WTC11 (cell line): Measurements from ENCODE around the gene MED9. TPM values are rescaled to one million over a fixed set of nuclear protein-coding genes. Genes with fewer than 3 reads are reported as not detected.

Source experiments
- ATAC-seq: fragments of 200-7000 bp; cut with Tn5 transposase; 2 replicates; pipeline ENCODE4 v1.10.0; 2021; ENCODE audit warnings: mild to moderate bottlenecking, moderate library complexity
- CTCF ChIA-PET: fragments of 300-600 bp; sonication (Branson Sonifier 250); formaldehyde crosslinking; loops from one replicate; lab custom pipeline; 2021; ENCODE audit warnings: antibody characterized with exemption; lab: Charles Lee
- POLR2A ChIA-PET: fragments of 350-600 bp; sonication (Branson Sonifier 250); formaldehyde crosslinking; loops from one replicate; lab custom pipeline; 2021; ENCODE audit warnings: antibody characterized with exemption; lab: Charles Lee
- DNase-seq: peaks from one replicate; pipeline ENCODE4 v3.0.0; 2021; ENCODE audit warnings: low spot score
- H3K27ac Mint-ChIP-seq: 2 replicates; pipeline ENCODE4 v1.8.0; 2021; ENCODE audit warnings: mixed read lengths
- H3K27me3 Mint-ChIP-seq: 2 replicates; pipeline ENCODE4 v1.8.0; 2021; ENCODE audit warnings: low read depth, mild to moderate bottlenecking, moderate library complexity, mixed read lengths
- H3K36me3 Mint-ChIP-seq: 2 replicates; pipeline ENCODE4 v1.8.0; 2021; ENCODE audit warnings: mixed read lengths
- H3K4me1 Mint-ChIP-seq: 2 replicates; pipeline ENCODE4 v1.8.0; 2022; ENCODE audit warnings: mixed read lengths
- H3K4me3 Mint-ChIP-seq: 2 replicates; pipeline ENCODE4 v1.8.0; 2021; ENCODE audit warnings: mild to moderate bottlenecking, moderate library complexity, mixed read lengths
- H3K9me3 Mint-ChIP-seq: 2 replicates; pipeline ENCODE4 v1.8.0; 2021; ENCODE audit warnings: mixed read lengths
- CBFB ChIP-seq: sonication (generic); formaldehyde crosslinking; IDR thresholded peaks from 2 replicates; pipeline ENCODE4 v1.8.1; 2022; ENCODE audit warnings: mild to moderate bottlenecking, low read depth, missing genetic modification reagents
- CREB1 ChIP-seq: sonication (generic); formaldehyde crosslinking; IDR thresholded peaks from 2 replicates; pipeline ENCODE4 v1.8.0; 2023; ENCODE audit warnings: mild to moderate bottlenecking, missing genetic modification reagents
- EMX1 ChIP-seq: fragments of 250-450 bp; sonication (Bioruptor Pico); IDR thresholded peaks from 2 replicates; pipeline ENCODE4 v1.8.0; 2021; ENCODE audit warnings: mild to moderate bottlenecking
- FOXP1 ChIP-seq: sonication (generic); formaldehyde crosslinking; IDR thresholded peaks from 2 replicates; pipeline ENCODE4 v1.8.0; 2022; ENCODE audit warnings: missing genetic modification reagents, mild to moderate bottlenecking, moderate library complexity, borderline replicate concordance
- IRF1 ChIP-seq: sonication (generic); formaldehyde crosslinking; IDR thresholded peaks from 2 replicates; pipeline ENCODE4 v1.8.0; 2023; ENCODE audit warnings: missing genetic modification reagents
- MLX ChIP-seq: sonication (generic); formaldehyde crosslinking; IDR thresholded peaks from 2 replicates; pipeline ENCODE4 v1.8.1; 2023; ENCODE audit warnings: mild to moderate bottlenecking, missing genetic modification reagents, moderate library complexity
- MXD4 ChIP-seq: fragments of 250-450 bp; sonication (Bioruptor Pico); IDR thresholded peaks from 2 replicates; pipeline ENCODE4 v1.8.0; 2021; ENCODE audit warnings: mild to moderate bottlenecking, moderate library complexity, borderline replicate concordance
- NR3C1 ChIP-seq: sonication (generic); formaldehyde crosslinking; conservative IDR thresholded peaks from 2 replicates; pipeline ENCODE4 v1.8.1; 2023; ENCODE audit warnings: low read depth, mild to moderate bottlenecking, missing genetic modification reagents
- PRDM15 ChIP-seq: sonication (generic); formaldehyde crosslinking; IDR thresholded peaks from 2 replicates; pipeline ENCODE4 v1.8.0; 2022; ENCODE audit warnings: missing genetic modification reagents
- RELA ChIP-seq: sonication (generic); formaldehyde crosslinking; IDR thresholded peaks from 2 replicates; pipeline ENCODE4 v1.8.1; 2022; ENCODE audit warnings: missing genetic modification reagents, mild to moderate bottlenecking, borderline replicate concordance
- SOX15 ChIP-seq: fragments of 250-450 bp; sonication (Bioruptor Pico); IDR thresholded peaks from 2 replicates; pipeline ENCODE4 v1.9.0; 2021; ENCODE audit warnings: mild to moderate bottlenecking
- STAT6 ChIP-seq: sonication (generic); formaldehyde crosslinking; conservative IDR thresholded peaks from 2 replicates; pipeline ENCODE4 v1.8.1; 2023; ENCODE audit warnings: mild to moderate bottlenecking, low read depth, missing genetic modification reagents, moderate library complexity
- TEAD4 ChIP-seq: sonication (generic); formaldehyde crosslinking; IDR thresholded peaks from 2 replicates; pipeline ENCODE4 v1.8.0; 2022; ENCODE audit warnings: mild to moderate bottlenecking, missing genetic modification reagents
- TP53 ChIP-seq: sonication (generic); formaldehyde crosslinking; IDR thresholded peaks from 2 replicates; pipeline ENCODE4 v1.8.1; 2023; ENCODE audit warnings: mild to moderate bottlenecking, missing genetic modification reagents
- ZNF121 ChIP-seq: sonication (generic); formaldehyde crosslinking; IDR thresholded peaks from 2 replicates; pipeline ENCODE4 v1.8.0; 2023; ENCODE audit warnings: missing genetic modification reagents
- ZNF263 ChIP-seq: sonication (generic); formaldehyde crosslinking; IDR thresholded peaks from 2 replicates; pipeline ENCODE4 v1.8.1; 2022; ENCODE audit warnings: low read depth, mild to moderate bottlenecking, moderate library complexity, missing genetic modification reagents
- ZNF396 ChIP-seq: fragments of 250-450 bp; sonication (Bioruptor Pico); IDR thresholded peaks from 2 replicates; pipeline ENCODE4 v1.8.0; 2021; ENCODE audit warnings: mild to moderate bottlenecking, moderate library complexity, borderline replicate concordance
- ZNF671 ChIP-seq: fragments of 250-450 bp; sonication (Bioruptor Pico); IDR thresholded peaks from 2 replicates; pipeline ENCODE4 v1.8.0; 2021; ENCODE audit warnings: mild to moderate bottlenecking
- total RNA-seq: library from RNA; stranded (reverse); gene quantifications from 3 replicates; pipeline ENCODE4 v1.2.3, GENCODE V29; 2021

The MED9 gene
- total RNA-seq, 1 experiment from 2014 or later, result 21.1 TPM

GRCh38 chr17:17516941-17517720 is 40.3 kb downstream of the MED9 start:
- Mint-ChIP-seq H3K27ac (no peak overlapping the region), H3K36me3 (no peaks in the 10 kb centered on the region), H3K9me3 (no peaks in the 10 kb centered on the region), H3K4me3 (no peak overlapping the region), H3K27me3 (no peaks in the 10 kb centered on the region), H3K4me1 (peaks cover 24% of the 10 kb centered on the region)
- ChIA-PET POLR2A (no interaction called here), CTCF (interaction anchor here (0.6 to 3.6 kb wide), 4 partner anchors 20 to 97 kb away, joined by 3 to 46 read pairs (median 5); partner anchors contain the start of gene RASD1)
- no peak for DNase-seq
- no peak for TF ChIP-seq CBFB (CRISPR knock-in tag)
- no peak for TF ChIP-seq TP53 (CRISPR knock-in tag)
- no peak for TF ChIP-seq ZNF263 (CRISPR knock-in tag)
- no peak for TF ChIP-seq RELA (CRISPR knock-in tag)
- TF ChIP-seq ZNF396 (CRISPR knock-in tag), result no peak
- no peak for TF ChIP-seq SOX15 (CRISPR knock-in tag)
- no peak for TF ChIP-seq STAT6
- no peak for TF ChIP-seq CREB1 (CRISPR knock-in tag)
- no peak for TF ChIP-seq EMX1 (CRISPR knock-in tag)
- TF ChIP-seq FOXP1 (CRISPR knock-in tag), result no peak
- TF ChIP-seq MLX, result no peak
- no peak for TF ChIP-seq TEAD4 (CRISPR knock-in tag)
- no peak for TF ChIP-seq MXD4
- no peak for ATAC-seq

GRCh38 chr17:17518014-17518413 is 41.2 kb downstream of the MED9 start:
- ATAC-seq, result no peak
- CTCF ChIA-PET, result interaction anchor here (1.1 to 1.5 kb wide), 3 partner anchors 21 to 96 kb away, joined by 3 to 5 read pairs (median 3); no protein-coding TSS in a partner anchor

More at GRCh38 chr17:17518014-17518413, 41.2 kb downstream of the MED9 start:
- Mint-ChIP-seq H3K36me3 (no peaks in the 10 kb centered on the region), H3K27ac (no peak overlapping the region), H3K4me3 (no peak overlapping the region), H3K4me1 (peaks cover 33% of the 10 kb centered on the region), H3K9me3 (no peaks in the 10 kb centered on the region), H3K27me3 (no peaks in the 10 kb centered on the region)
- POLR2A ChIA-PET, result no interaction called here
- DNase-seq, result no peak
- TF ChIP-seq ZNF121 (no peak), MLX (no peak), NR3C1 (CRISPR knock-in tag) (no peak), IRF1 (CRISPR knock-in tag) (no peak), CBFB (CRISPR knock-in tag) (no peak), PRDM15 (CRISPR knock-in tag) (no peak), ZNF671 (CRISPR knock-in tag) (no peak)
